Calu3 (cell line): ENCODE measurements around the gene CPEB4. TPM values are rescaled to one million over a fixed set of nuclear protein-coding genes. Genes with fewer than 3 reads are reported as not detected.

Experiments
- BruUV-seq: library from RNA; stranded (reverse); fragments of 400-500 nt; replicated peaks from 2 replicates; lab custom pipeline; 2021; lab: Mats Ljungman, UMichigan
- CTCF ChIA-PET: fragments of 300-600 bp; sonication (Branson Sonifier 250); formaldehyde crosslinking; loops from one replicate; lab custom pipeline; 2022; ENCODE audit warnings: antibody characterized with exemption; lab: Charles Lee
- DNase-seq: peaks from one replicate; pipeline ENCODE4 v3.0.0; 2022
- H3K27ac Mint-ChIP-seq: one replicate; pipeline ENCODE4 v1.8.0; 2022; ENCODE audit warnings: mixed read lengths; ENCODE audit not compliant: unreplicated experiment
- H3K27me3 Mint-ChIP-seq: one replicate; pipeline ENCODE4 v1.8.0; 2022; ENCODE audit warnings: mixed read lengths; ENCODE audit not compliant: unreplicated experiment
- H3K36me3 Mint-ChIP-seq: one replicate; pipeline ENCODE4 v1.8.0; 2022; ENCODE audit warnings: mild to moderate bottlenecking, moderate library complexity, mixed read lengths; ENCODE audit not compliant: insufficient read depth, unreplicated experiment
- H3K4me1 Mint-ChIP-seq: one replicate; pipeline ENCODE4 v1.8.0; 2022; ENCODE audit warnings: mild to moderate bottlenecking, low read depth, mixed read lengths; ENCODE audit not compliant: unreplicated experiment
- H3K4me3 Mint-ChIP-seq: one replicate; pipeline ENCODE4 v1.8.0; 2022; ENCODE audit warnings: mild to moderate bottlenecking, low read depth, moderate library complexity, mixed read lengths; ENCODE audit not compliant: unreplicated experiment
- H3K9me3 Mint-ChIP-seq: one replicate; pipeline ENCODE4 v1.8.0; 2022; ENCODE audit warnings: low read depth, mixed read lengths; ENCODE audit not compliant: unreplicated experiment
- intact Hi-C: fragments of 100-400 bp; cut with micrococcal nuclease; formaldehyde crosslinking; loops from one replicate; pipeline ENCODE4 v1.10.0; 2022; ENCODE audit not compliant: unreplicated experiment
- total RNA-seq: library from RNA; stranded (reverse); gene quantifications from 2 replicates; pipeline ENCODE4 v1.2.3, GENCODE V29; 2022
- TF ChIP-seq, protein P1 (sequence below): fragments of 200-600 bp; IDR thresholded peaks from one replicate; pipeline ENCODE4 v1.8.0; 2022; ENCODE audit warnings: antibody characterized with exemption; ENCODE audit not compliant: unreplicated experiment

CPEB4 gene
- total RNA-seq, 1 experiment from 2014 or later = 30.8 TPM

DNA sequence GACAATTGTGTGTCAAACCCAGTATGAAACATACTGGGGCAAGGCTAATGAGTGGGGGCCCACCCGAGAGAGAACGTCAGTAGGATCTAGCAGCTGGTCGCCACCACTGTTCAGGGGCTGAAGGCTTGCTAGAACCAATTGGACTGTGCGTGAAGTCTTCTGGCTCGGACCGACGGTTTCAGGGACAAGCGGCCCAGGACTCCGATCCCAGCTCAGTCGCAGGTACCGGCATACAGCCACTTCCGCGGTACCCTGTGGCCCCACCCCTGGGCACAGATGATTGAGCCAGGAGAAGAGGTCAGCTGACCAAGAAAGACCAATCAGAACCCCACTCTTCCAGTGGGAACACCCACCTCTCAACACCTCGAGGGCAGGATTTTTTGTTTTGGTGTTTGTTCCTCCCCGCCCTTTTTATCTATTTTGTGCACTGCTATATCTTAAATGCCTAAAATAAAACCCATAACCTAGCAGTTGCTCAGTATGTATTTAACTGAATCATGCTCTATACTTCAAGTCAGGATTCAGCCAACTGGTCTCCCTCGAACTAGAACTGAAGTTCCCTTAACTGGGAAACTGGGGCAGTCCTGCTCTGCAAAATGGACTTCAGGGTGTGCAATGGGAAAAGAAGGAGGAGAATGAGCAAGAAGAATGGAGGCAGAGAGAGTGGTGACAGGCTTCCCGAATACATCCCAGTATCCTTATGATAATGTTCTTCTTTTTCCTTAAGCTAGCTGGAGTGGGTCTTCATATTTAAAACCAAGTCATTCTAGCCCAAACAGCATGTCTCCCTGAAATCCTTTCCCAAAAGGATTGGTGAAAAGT lies 21.1 kb upstream of the CPEB4 start:
- Mint-ChIP-seq H3K27me3 (no peaks in the 10 kb centered on the region), H3K4me1 (peaks cover 24% of the 10 kb centered on the region), H3K36me3 (no peaks in the 10 kb centered on the region), H3K4me3 (no peak overlapping the region), H3K27ac (no peak overlapping the region), H3K9me3 (no peaks in the 10 kb centered on the region)
- CTCF ChIA-PET = no interaction called here
- intact Hi-C loops = no loop called here
- TF ChIP-seq, protein P1, sequence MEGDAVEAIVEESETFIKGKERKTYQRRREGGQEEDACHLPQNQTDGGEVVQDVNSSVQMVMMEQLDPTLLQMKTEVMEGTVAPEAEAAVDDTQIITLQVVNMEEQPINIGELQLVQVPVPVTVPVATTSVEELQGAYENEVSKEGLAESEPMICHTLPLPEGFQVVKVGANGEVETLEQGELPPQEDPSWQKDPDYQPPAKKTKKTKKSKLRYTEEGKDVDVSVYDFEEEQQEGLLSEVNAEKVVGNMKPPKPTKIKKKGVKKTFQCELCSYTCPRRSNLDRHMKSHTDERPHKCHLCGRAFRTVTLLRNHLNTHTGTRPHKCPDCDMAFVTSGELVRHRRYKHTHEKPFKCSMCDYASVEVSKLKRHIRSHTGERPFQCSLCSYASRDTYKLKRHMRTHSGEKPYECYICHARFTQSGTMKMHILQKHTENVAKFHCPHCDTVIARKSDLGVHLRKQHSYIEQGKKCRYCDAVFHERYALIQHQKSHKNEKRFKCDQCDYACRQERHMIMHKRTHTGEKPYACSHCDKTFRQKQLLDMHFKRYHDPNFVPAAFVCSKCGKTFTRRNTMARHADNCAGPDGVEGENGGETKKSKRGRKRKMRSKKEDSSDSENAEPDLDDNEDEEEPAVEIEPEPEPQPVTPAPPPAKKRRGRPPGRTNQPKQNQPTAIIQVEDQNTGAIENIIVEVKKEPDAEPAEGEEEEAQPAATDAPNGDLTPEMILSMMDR = no peak
- BruUV-seq = no TSS peak
- DNase-seq = no peak

DNA sequence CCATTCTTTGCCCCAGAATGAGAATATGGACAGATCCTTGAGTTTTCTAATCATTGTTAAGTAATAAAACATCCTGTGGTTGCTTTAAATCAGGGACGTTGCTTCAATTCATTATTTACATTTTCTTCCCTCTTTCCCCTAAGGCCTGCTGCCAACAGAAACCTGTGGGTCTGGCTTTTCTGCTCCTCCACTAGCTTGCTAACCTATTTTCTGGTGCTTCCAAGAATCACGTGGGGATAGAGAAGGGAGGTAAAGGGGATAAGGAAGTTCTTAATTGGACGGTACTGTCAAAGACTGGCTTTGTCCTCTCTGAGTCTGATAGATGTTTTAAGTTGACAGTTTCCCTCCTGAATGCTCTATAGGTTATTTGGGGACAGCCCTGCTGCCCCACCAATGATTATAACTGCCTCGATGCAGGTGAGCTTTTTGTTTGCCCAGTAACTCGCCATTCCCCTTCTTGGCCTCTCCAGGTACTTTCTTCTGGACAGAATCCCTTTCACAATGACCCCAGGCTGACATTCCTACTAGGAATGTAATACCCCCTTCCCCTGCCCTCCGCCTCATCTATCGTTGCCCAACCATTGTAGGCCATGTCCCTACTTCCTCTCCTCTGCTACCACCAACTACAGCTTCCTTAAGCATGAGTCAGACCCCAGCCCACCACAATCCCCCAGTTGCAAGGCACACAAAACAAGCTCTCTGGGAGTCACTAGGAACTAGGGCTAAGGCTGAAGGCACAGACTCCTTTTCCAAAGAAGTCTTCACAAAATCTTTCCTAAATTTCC lies 19.9 kb upstream of the CPEB4 start:
- H3K27me3 Mint-ChIP-seq = no peaks in the 10 kb centered on the region
- CTCF ChIA-PET = interaction anchor here (0.5 to 1.4 kb wide), 8 partner anchors 10 to 105 kb away, joined by 3 to 11 read pairs (median 4); no protein-coding TSS in a partner anchor
- H3K9me3 Mint-ChIP-seq = no peaks in the 10 kb centered on the region
- BruUV-seq = no TSS peak
- intact Hi-C loops = loop anchor here (1.0 kb wide), 2 partner anchors 44 to 51 kb away; no protein-coding TSS in a partner anchor
- peak overlapping the region; percentile 5 for H3K4me3 Mint-ChIP-seq
- peak; percentile 73 for DNase-seq
- no peaks in the 10 kb centered on the region for H3K36me3 Mint-ChIP-seq
- peaks cover 24% of the 10 kb centered on the region for H3K4me1 Mint-ChIP-seq
- TF ChIP-seq, protein P1 = no peak
- H3K27ac Mint-ChIP-seq = peak overlapping the region; percentile 42

DNA sequence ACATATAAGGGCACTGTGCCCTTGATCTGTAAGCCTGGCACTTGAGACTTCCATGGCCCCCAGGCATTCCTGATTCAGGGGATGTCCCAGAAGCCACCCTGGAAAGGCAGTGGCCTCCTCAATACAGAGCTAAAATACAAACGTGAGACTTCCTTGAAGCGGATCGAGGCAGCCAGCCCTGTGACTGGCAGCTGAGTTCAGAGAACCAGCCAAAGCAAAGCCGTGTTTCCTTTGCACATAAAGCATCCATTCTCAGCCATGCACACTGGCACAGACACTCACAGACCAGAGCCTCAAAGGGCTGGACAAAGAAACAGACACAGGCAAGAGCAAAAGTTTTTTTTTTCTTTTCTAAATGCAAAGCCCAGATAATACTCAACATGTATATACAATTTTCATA lies 18.8 kb upstream of the CPEB4 start:
- Mint-ChIP-seq H3K27ac (no peak overlapping the region), H3K4me3 (no peak overlapping the region), H3K4me1 (peaks cover 24% of the 10 kb centered on the region), H3K36me3 (no peaks in the 10 kb centered on the region), H3K27me3 (no peaks in the 10 kb centered on the region), H3K9me3 (no peaks in the 10 kb centered on the region)
- TF ChIP-seq, protein P1 = no peak
- intact Hi-C loops = no loop called here
- no peak for DNase-seq
- CTCF ChIA-PET = interaction anchor here (0.6 kb wide), 1 partner anchor 34 kb away, joined by 6 read pairs; no protein-coding TSS in a partner anchor
- no TSS peak for BruUV-seq

DNA sequence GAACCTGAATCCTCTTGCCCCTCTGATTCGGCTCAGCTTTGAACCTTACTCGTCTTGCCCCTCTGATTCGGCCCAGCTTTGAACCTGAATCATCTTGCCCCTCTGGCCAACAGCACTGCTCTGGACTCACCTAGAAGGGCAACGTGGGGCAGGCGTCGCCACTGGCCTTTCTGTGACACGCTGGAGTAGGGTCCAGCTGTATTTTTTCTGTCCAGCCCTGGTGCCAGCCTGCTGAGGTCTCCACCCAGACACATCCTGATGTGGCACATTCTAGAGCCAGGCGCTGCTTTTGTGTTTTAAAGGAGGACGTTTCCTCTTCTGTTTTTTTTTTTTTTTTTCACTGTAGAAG lies 15.2 kb upstream of the CPEB4 start:
- Mint-ChIP-seq H3K9me3 (no peaks in the 10 kb centered on the region), H3K4me3 (no peak overlapping the region), H3K27ac (no peak overlapping the region), H3K4me1 (peaks cover 15% of the 10 kb centered on the region), H3K27me3 (no peaks in the 10 kb centered on the region), H3K36me3 (no peaks in the 10 kb centered on the region)
- no TSS peak for BruUV-seq
- CTCF ChIA-PET = interaction anchor here (0.6 kb wide), 1 partner anchor 1933 kb away, joined by 4 read pairs; no protein-coding TSS in a partner anchor
- DNase-seq = no peak
- intact Hi-C loops = no loop called here
- TF ChIP-seq, protein P1 = no peak
